WERI-Rb-1 (cell line): ENCODE data around the gene TMEFF1.

Experiments used
- DNase-seq: peaks from one replicate; pipeline ENCODE4 v3.0.0-alpha.2; 2020
- H3K27ac ChIP-seq: fragments of 250-450 bp; sonication (Bioruptor Pico); 2 replicates; pipeline ENCODE4 v1.5.1; 2020; ENCODE audit warnings: mild to moderate bottlenecking, moderate library complexity
- H3K27me3 ChIP-seq: fragments of 250-450 bp; sonication (Bioruptor Pico); 2 replicates; pipeline ENCODE4 v1.5.1; 2021; ENCODE audit warnings: mild to moderate bottlenecking, low read depth, moderate library complexity; ENCODE audit not compliant: insufficient read depth, severe bottlenecking
- H3K36me3 ChIP-seq: fragments of 250-450 bp; sonication (Bioruptor Pico); 2 replicates; pipeline ENCODE4 v1.5.1; 2020; ENCODE audit warnings: mild to moderate bottlenecking, moderate library complexity
- H3K4me3 ChIP-seq: 2 replicates; pipeline ENCODE4 v1.5.1; 2011; ENCODE audit warnings: low read depth, mild to moderate bottlenecking, control low read depth, low read length
- H3K9me3 ChIP-seq: fragments of 250-450 bp; sonication (Bioruptor Pico); 2 replicates; pipeline ENCODE4 v1.5.1; 2021; ENCODE audit warnings: mild to moderate bottlenecking, moderate library complexity; ENCODE audit not compliant: severe bottlenecking
- CTCF ChIP-seq: IDR thresholded peaks from 2 replicates; pipeline ENCODE4 v1.5.1; 2011; ENCODE audit warnings: low read depth, mild to moderate bottlenecking, control low read depth, inconsistent platforms, low read length

TMEFF1 gene

GRCh38 chr9:100575765-100576386 is 102.9 kb downstream of the TMEFF1 start:
- peaks cover 22% of the 10 kb centered on the region for H3K36me3 ChIP-seq
- TF ChIP-seq CTCF, result no peak
- no peaks in the 10 kb centered on the region for H3K27me3 ChIP-seq
- no peak overlapping the region for H3K27ac ChIP-seq
- no peak for DNase-seq
- no peak overlapping the region for H3K4me3 ChIP-seq
- no peaks in the 10 kb centered on the region for H3K9me3 ChIP-seq

GRCh38 chr9:100577776-100578448 is 105.0 kb downstream of the TMEFF1 start, which contains the start of gene CAVIN4:
TSS of gene CAVIN4 (plus strand) at chr9:100578079. CDS start at chr9:100578144, 65 bp downstream.
- no peak within 1 kb of the TSS for H3K27ac ChIP-seq
- peaks cover 22% of the 10 kb centered on the region for H3K36me3 ChIP-seq
- no peak for DNase-seq
- TF ChIP-seq CTCF, result no peak
- H3K27me3 ChIP-seq, result no peaks in the 10 kb centered on the region
- H3K9me3 ChIP-seq, result no peaks in the 10 kb centered on the region
- H3K4me3 ChIP-seq, result no peak within 1 kb of the TSS

GRCh38 chr9:100578610-100579009 is 105.7 kb downstream of the TMEFF1 start:
- Histone ChIP-seq H3K4me3 (no peak overlapping the region), H3K27me3 (no peaks in the 10 kb centered on the region), H3K9me3 (no peaks in the 10 kb centered on the region), H3K36me3 (peaks cover 18% of the 10 kb centered on the region), H3K27ac (no peak overlapping the region)
- no peak for DNase-seq
- no peak for TF ChIP-seq CTCF

GRCh38 chr9:100579665-100580064 is 106.7 kb downstream of the TMEFF1 start:
- peaks cover 15% of the 10 kb centered on the region for H3K36me3 ChIP-seq
- H3K4me3 ChIP-seq, result no peak overlapping the region
- H3K9me3 ChIP-seq, result no peaks in the 10 kb centered on the region
- no peak for DNase-seq
- no peak overlapping the region for H3K27ac ChIP-seq
- H3K27me3 ChIP-seq, result no peaks in the 10 kb centered on the region
- no peak for TF ChIP-seq CTCF

GRCh38 chr9:100580257-100580656 is 107.3 kb downstream of the TMEFF1 start:
- H3K36me3 ChIP-seq, result peaks cover 17% of the 10 kb centered on the region
- no peaks in the 10 kb centered on the region for H3K27me3 ChIP-seq
- no peaks in the 10 kb centered on the region for H3K9me3 ChIP-seq
- H3K4me3 ChIP-seq, result no peak overlapping the region
- no peak for DNase-seq
- no peak for TF ChIP-seq CTCF
- H3K27ac ChIP-seq, result no peak overlapping the region
